ENCODE data around the gene MYO1D. TPM values are rescaled to one million over a fixed set of nuclear protein-coding genes. Genes with fewer than 3 reads are reported as not detected.
"Not testable (repeated sequence)": the region's sequence is repeated elsewhere in the genome, so short reads cannot be mapped to it uniquely, and the experiment has no call there.

MYO1D gene
- total and polyA plus RNA-seq, 5 experiments from 2014 or later, result 1.3 to 9.7 (median 3.1) TPM

GRCh38 chr17:32525122-32525521 is 351.8 kb downstream of the MYO1D start:
- peaks cover 26 to 76% (median 53%) of the 10 kb centered on the region in 4 donors for H3K4me1 Mint-ChIP-seq
- peak overlapping the region in 1 of 10 donors; percentile 33 for H3K27ac Mint-ChIP-seq
- H3K4me3 Mint-ChIP-seq, result no peak overlapping the region
- no peaks in the 10 kb centered on the region for H3K27me3 Mint-ChIP-seq
- H3K9me3 Mint-ChIP-seq, result no peaks in the 10 kb centered on the region
- ATAC-seq, result no peak
- POLR2A ChIA-PET, result interaction anchor here (36.8 kb wide), 1 partner anchor 31 kb away, joined by 889 read pairs; the partner anchor contains the start of gene CDK5R1
- no peaks in the 10 kb centered on the region for H3K36me3 Mint-ChIP-seq
- no peak for DNase-seq

GRCh38 chr17:32524553-32524880 is 352.4 kb downstream of the MYO1D start:
- ATAC-seq, result not testable (repeated sequence)

GRCh38 chr17:32523827-32524552 is 352.9 kb downstream of the MYO1D start:
- Mint-ChIP-seq H3K36me3 (no peaks in the 10 kb centered on the region), H3K9me3 (no peaks in the 10 kb centered on the region), H3K27me3 (no peaks in the 10 kb centered on the region), H3K4me1 (peaks cover 28 to 78% (median 55%) of the 10 kb centered on the region in 4 donors), H3K4me3 (peak overlapping the region in 8 of 10 donors; percentile 22 to 56 (median 41)), H3K27ac (peak overlapping the region in 5 of 10 donors; percentile 33 to 85 (median 51))
- no peak for ATAC-seq
- peak in 2 of 10 donors; percentile 39 to 45 for DNase-seq
- POLR2A ChIA-PET, result interaction anchor here (0.7 to 36.8 kb wide), 2 partner anchors 9 to 30 kb away, joined by 3 to 889 read pairs; partner anchors contain the start of gene CDK5R1

More at GRCh38 chr17:32524553-32524880, 352.4 kb downstream of the MYO1D start:
- POLR2A ChIA-PET, result interaction anchor here (0.7 to 36.8 kb wide), 2 partner anchors 9 to 30 kb away, joined by 3 to 889 read pairs; partner anchors contain the start of gene CDK5R1
- DNase-seq, H3K27me3 Mint-ChIP-seq, H3K4me3 Mint-ChIP-seq, H3K9me3 Mint-ChIP-seq, H3K36me3 Mint-ChIP-seq: not testable (repeated sequence)
- Mint-ChIP-seq H3K27ac (peak overlapping the region in 1 of 10 donors; percentile 73), H3K4me1 (peaks cover 30 to 79% (median 57%) of the 10 kb centered on the region in 4 donors)

GRCh38 chr17:32523017-32523680 is 353.8 kb downstream of the MYO1D start:
- H3K4me1 Mint-ChIP-seq, result peaks cover 26 to 78% (median 55%) of the 10 kb centered on the region in 4 donors
- ATAC-seq, result no peak
- DNase-seq, result peak in 1 of 10 donors; percentile 7
- H3K36me3 Mint-ChIP-seq, result no peaks in the 10 kb centered on the region
- H3K4me3 Mint-ChIP-seq, result peak overlapping the region in 8 of 10 donors; percentile 4 to 76 (median 40)
- peak overlapping the region in 8 of 10 donors; percentile 21 to 73 (median 48) for H3K27ac Mint-ChIP-seq
- POLR2A ChIA-PET, result interaction anchor here (0.5 to 36.8 kb wide), 2 partner anchors 29 to 170 kb away, joined by 3 to 889 read pairs; partner anchors contain the start of gene CDK5R1
- no peaks in the 10 kb centered on the region for H3K9me3 Mint-ChIP-seq
- no peaks in the 10 kb centered on the region for H3K27me3 Mint-ChIP-seq

GRCh38 chr17:32520737-32521404 is 356.1 kb downstream of the MYO1D start:
- Mint-ChIP-seq H3K27me3 (no peaks in the 10 kb centered on the region), H3K27ac (peak overlapping the region in 9 of 10 donors; percentile 94 to 98 (median 95)), H3K4me1 (peaks cover 37 to 84% (median 72%) of the 10 kb centered on the region in 4 donors), H3K36me3 (no peaks in the 10 kb centered on the region), H3K4me3 (peak overlapping the region in 9 of 10 donors; percentile 79 to 89 (median 87)), H3K9me3 (no peaks in the 10 kb centered on the region)
- ATAC-seq (no peak), DNase-seq (no peak)
- POLR2A ChIA-PET, result interaction anchor here (0.6 to 36.8 kb wide), 5 partner anchors 10 to 322 kb away, joined by 3 to 889 read pairs (median 12); partner anchors contain the start of gene CDK5R1

- Mint-ChIP-seq H3K9me3 (no peaks in the 10 kb centered on the region), H3K4me3 (peak overlapping the region; percentile 77 to 89 (median 87)), H3K4me1 (peaks cover 42 to 86% (median 78%) of the 10 kb centered on the region in 4 donors), H3K27ac (peak overlapping the region; percentile 92 to 98 (median 95)), H3K27me3 (no peaks in the 10 kb centered on the region), H3K36me3 (no peaks in the 10 kb centered on the region)
- peak; percentile 29 to 46 for ATAC-seq
- POLR2A ChIA-PET, result interaction anchor here (0.6 to 36.8 kb wide), 6 partner anchors 9 to 89 kb away, joined by 3 to 889 read pairs (median 10); partner anchors contain the start of gene CDK5R1
- peak in 8 of 10 donors; percentile 26 to 76 (median 48) for DNase-seq
Observed at GRCh38 chr17:32520104-32520701, 356.7 kb downstream of the MYO1D start.

GRCh38 chr17:32519228-32520103 is 357.5 kb downstream of the MYO1D start:
- no peaks in the 10 kb centered on the region for H3K9me3 Mint-ChIP-seq
- ATAC-seq (peak; percentile 37 to 59), DNase-seq (peak in 9 of 10 donors; percentile 37 to 72 (median 59))
- H3K27me3 Mint-ChIP-seq, result no peaks in the 10 kb centered on the region
- H3K27ac Mint-ChIP-seq, result peak overlapping the region; percentile 92 to 98 (median 95)
- POLR2A ChIA-PET, result interaction anchor here (0.7 to 36.8 kb wide), 9 partner anchors 9 to 496 kb away, joined by 3 to 889 read pairs (median 5); partner anchors contain the start of genes CDK5R1 and PSMD11
- H3K4me3 Mint-ChIP-seq, result peak overlapping the region; percentile 77 to 89 (median 87)
- H3K36me3 Mint-ChIP-seq, result no peaks in the 10 kb centered on the region
- H3K4me1 Mint-ChIP-seq, result peaks cover 45 to 89% (median 85%) of the 10 kb centered on the region in 4 donors

GRCh38 chr17:32518646-32519227 is 358.2 kb downstream of the MYO1D start:
- H3K27me3 Mint-ChIP-seq, result no peaks in the 10 kb centered on the region
- ATAC-seq (no peak), DNase-seq (no peak)
- H3K9me3 Mint-ChIP-seq, result no peaks in the 10 kb centered on the region
- H3K4me3 Mint-ChIP-seq, result peak overlapping the region; percentile 41 to 85 (median 74)
- POLR2A ChIA-PET, result interaction anchor here (0.9 to 36.8 kb wide), 8 partner anchors 8 to 75 kb away, joined by 3 to 889 read pairs (median 7); partner anchors contain the start of genes CDK5R1 and PSMD11
- no peaks in the 10 kb centered on the region for H3K36me3 Mint-ChIP-seq
- peak overlapping the region; percentile 45 to 98 (median 92) for H3K27ac Mint-ChIP-seq
- H3K4me1 Mint-ChIP-seq, result peaks cover 45 to 85% (median 84%) of the 10 kb centered on the region in 4 donors

- POLR2A ChIA-PET, result interaction anchor here (0.9 to 36.8 kb wide), 7 partner anchors 9 to 74 kb away, joined by 3 to 889 read pairs (median 5); partner anchors contain the start of genes CDK5R1 and PSMD11
- peak overlapping the region; percentile 41 to 85 (median 74) for H3K4me3 Mint-ChIP-seq
Observed at GRCh38 chr17:32517982-32518381, 358.9 kb downstream of the MYO1D start.

GRCh38 chr17:32516940-32517701 is 359.8 kb downstream of the MYO1D start:
- peaks cover 44 to 82% (median 79%) of the 10 kb centered on the region in 4 donors for H3K4me1 Mint-ChIP-seq
- H3K27me3 Mint-ChIP-seq, result no peaks in the 10 kb centered on the region
- no peaks in the 10 kb centered on the region for H3K36me3 Mint-ChIP-seq
- peak overlapping the region; percentile 72 to 98 (median 92) for H3K27ac Mint-ChIP-seq
- peak in 1 of 2 donors; percentile 18 for ATAC-seq
- H3K9me3 Mint-ChIP-seq, result no peaks in the 10 kb centered on the region
- POLR2A ChIA-PET, result interaction anchor here (0.9 to 36.8 kb wide), 5 partner anchors 8 to 56 kb away, joined by 3 to 889 read pairs (median 5); partner anchors contain the start of gene CDK5R1
- DNase-seq, result peak in 1 of 10 donors; percentile 38
- peak overlapping the region; percentile 29 to 82 (median 61) for H3K4me3 Mint-ChIP-seq

More at GRCh38 chr17:32517982-32518381, 358.9 kb downstream of the MYO1D start:
- ATAC-seq, result no peak
- H3K27me3 Mint-ChIP-seq, result no peaks in the 10 kb centered on the region
- no peaks in the 10 kb centered on the region for H3K9me3 Mint-ChIP-seq
- peak overlapping the region; percentile 57 to 98 (median 91) for H3K27ac Mint-ChIP-seq
- DNase-seq, result no peak
- peaks cover 48 to 84% (median 82%) of the 10 kb centered on the region in 4 donors for H3K4me1 Mint-ChIP-seq
- no peaks in the 10 kb centered on the region for H3K36me3 Mint-ChIP-seq

Measured in naive thymus-derived CD8-positive, alpha-beta T cell (primary cell).